GM06990 (cell line): ENCODE data around the gene CDH4.

Source experiments
- DNase-seq: peaks from one replicate; pipeline ENCODE4 v3.0.0-alpha.2; 2011; ENCODE audit not compliant: insufficient read length; ENCODE audit errors: extremely low read depth
- H3K27me3 ChIP-seq: replicated peaks from 2 replicates; pipeline ENCODE4 v1.6.0; 2011; ENCODE audit warnings: low read length; ENCODE audit not compliant: control insufficient read depth, insufficient read depth
- H3K36me3 ChIP-seq: 2 replicates; pipeline ENCODE4 v1.5.1; 2011; ENCODE audit warnings: low read length; ENCODE audit not compliant: control insufficient read depth, insufficient read depth
- H3K4me3 ChIP-seq: replicated peaks from 2 replicates; pipeline ENCODE4 v1.5.1; 2011; ENCODE audit warnings: low read depth, mild to moderate bottlenecking, control low read depth, low read length
- CTCF ChIP-seq: IDR thresholded peaks from 2 replicates; pipeline ENCODE4 v1.5.1; 2011; ENCODE audit warnings: low read length, control low read depth, mild to moderate bottlenecking, inconsistent platforms; ENCODE audit not compliant: insufficient read depth, poor library complexity, severe bottlenecking

The CDH4 gene

GRCh38 chr20:61290721-61291120 lies 38.7 kb downstream of the CDH4 start:
- DNase-seq: no peak
- Histone ChIP-seq H3K27me3 (no peaks in the 10 kb centered on the region), H3K36me3 (no peaks in the 10 kb centered on the region), H3K4me3 (no peak overlapping the region)
- TF ChIP-seq CTCF: no peak

- DNase-seq: no peak
- Histone ChIP-seq H3K4me3 (no peak overlapping the region), H3K27me3 (no peaks in the 10 kb centered on the region), H3K36me3 (no peaks in the 10 kb centered on the region)
- no peak for TF ChIP-seq CTCF
These were observed 39.2 kb downstream of the CDH4 start for GRCh38 chr20:61291166-61291829.

- TF ChIP-seq CTCF: no peak
- no peak for DNase-seq
- H3K27me3 ChIP-seq: no peaks in the 10 kb centered on the region
- no peaks in the 10 kb centered on the region for H3K36me3 ChIP-seq
- no peak overlapping the region for H3K4me3 ChIP-seq
These were observed 40.3 kb downstream of the CDH4 start for GRCh38 chr20:61292391-61292790.

GRCh38 chr20:61292821-61293612 lies 41.0 kb downstream of the CDH4 start:
- H3K27me3 ChIP-seq: no peaks in the 10 kb centered on the region
- H3K4me3 ChIP-seq: no peak overlapping the region
- no peaks in the 10 kb centered on the region for H3K36me3 ChIP-seq
- no peak for DNase-seq
- TF ChIP-seq CTCF: no peak

GRCh38 chr20:61293951-61294350 lies 41.9 kb downstream of the CDH4 start:
- Histone ChIP-seq H3K36me3 (no peaks in the 10 kb centered on the region), H3K27me3 (no peaks in the 10 kb centered on the region), H3K4me3 (no peak overlapping the region)
- no peak for TF ChIP-seq CTCF
- DNase-seq: no peak

DNA sequence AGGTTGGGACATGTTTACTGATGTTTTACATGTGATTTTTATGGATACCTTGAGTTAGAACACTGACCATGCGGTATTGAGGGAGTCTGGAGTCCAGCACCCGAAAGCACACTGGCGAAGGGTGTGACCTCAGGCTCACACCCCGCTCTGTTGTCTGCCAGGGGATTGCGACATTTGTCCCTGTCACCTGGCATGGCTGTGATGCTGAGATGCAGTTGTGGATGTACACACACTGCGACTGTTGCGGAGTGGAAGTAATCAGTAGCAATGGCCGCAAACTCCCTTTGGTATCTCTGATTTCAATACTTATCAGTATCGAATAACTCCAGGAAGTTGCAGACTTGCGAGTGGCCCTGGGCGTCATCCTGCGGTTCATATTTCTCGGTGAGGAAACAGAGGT lies 43.2 kb downstream of the CDH4 start:
- TF ChIP-seq CTCF: no peak
- no peak for DNase-seq
- Histone ChIP-seq H3K36me3 (no peaks in the 10 kb centered on the region), H3K4me3 (no peak overlapping the region), H3K27me3 (no peaks in the 10 kb centered on the region)
